Measurements from ENCODE around the gene UNC80. TPM values are rescaled to one million over a fixed set of nuclear protein-coding genes. Genes with fewer than 3 reads are reported as not detected.

The UNC80 gene
- total RNA-seq, 4 donors from 2014 or later: not detected

- no peaks in the 10 kb centered on the region for H3K27me3 ChIP-seq
- TF ChIP-seq POLR2A (IDR thresholded peaks at IDR 0.05) (no peak), CTCF (IDR thresholded peaks at IDR 0.05) (no peak)
- no peak for DNase-seq
Observed at GRCh38 chr2:209929369-209929768, 157.7 kb downstream of the UNC80 start.

GRCh38 chr2:209933499-209934483 lies 162.2 kb downstream of the UNC80 start:
- Histone ChIP-seq H3K27ac (no peak overlapping the region), H3K27me3 (no peaks in the 10 kb centered on the region), H3K9me3 (no peaks in the 10 kb centered on the region), H3K4me3 (no peak overlapping the region), H3K36me3 (no peaks in the 10 kb centered on the region), H3K4me1 (no peaks in the 10 kb centered on the region)
- no peak for TF ChIP-seq POLR2A (IDR thresholded peaks at IDR 0.05)
- DNase-seq: no peak

More at GRCh38 chr2:209929369-209929768, 157.7 kb downstream of the UNC80 start:
- Histone ChIP-seq H3K4me3 (no peak overlapping the region), H3K27ac (no peak overlapping the region), H3K4me1 (no peaks in the 10 kb centered on the region), H3K9me3 (no peaks in the 10 kb centered on the region), H3K36me3 (no peaks in the 10 kb centered on the region)

DNA sequence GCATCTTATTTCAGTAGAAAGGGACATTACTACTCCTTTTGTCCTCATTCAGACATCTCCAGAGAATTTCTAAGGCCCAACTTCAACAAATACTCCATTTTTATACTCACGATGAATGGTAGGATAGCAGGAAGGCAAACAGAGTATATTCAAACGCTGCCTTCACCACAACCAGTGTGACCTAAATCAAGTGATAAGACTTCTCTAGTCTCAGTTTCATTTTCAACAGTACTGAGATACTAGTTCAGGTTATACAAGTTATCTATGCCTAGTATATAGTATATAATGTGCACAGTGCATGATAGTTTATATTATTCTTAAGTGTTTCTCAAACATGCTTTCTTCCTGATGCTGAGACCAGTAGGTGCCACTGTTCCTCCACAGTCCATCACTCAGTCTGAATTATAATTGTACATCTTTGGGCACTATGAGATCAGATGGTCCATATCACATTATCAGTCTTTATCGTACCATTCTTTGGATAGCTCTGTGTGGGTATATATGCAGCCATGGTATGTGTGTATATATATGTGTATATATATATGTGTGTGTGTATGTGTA lies 164.6 kb downstream of the UNC80 start:
- Histone ChIP-seq H3K4me3 (no peak overlapping the region), H3K27ac (no peak overlapping the region), H3K27me3 (no peaks in the 10 kb centered on the region), H3K4me1 (peaks cover 0 to 2% (median 0%) of the 10 kb centered on the region in 4 donors), H3K36me3 (no peaks in the 10 kb centered on the region), H3K9me3 (no peaks in the 10 kb centered on the region)
- no peak for DNase-seq
- TF ChIP-seq POLR2A (IDR thresholded peaks at IDR 0.05) (no peak), CTCF (IDR thresholded peaks at IDR 0.05) (no peak)

DNA sequence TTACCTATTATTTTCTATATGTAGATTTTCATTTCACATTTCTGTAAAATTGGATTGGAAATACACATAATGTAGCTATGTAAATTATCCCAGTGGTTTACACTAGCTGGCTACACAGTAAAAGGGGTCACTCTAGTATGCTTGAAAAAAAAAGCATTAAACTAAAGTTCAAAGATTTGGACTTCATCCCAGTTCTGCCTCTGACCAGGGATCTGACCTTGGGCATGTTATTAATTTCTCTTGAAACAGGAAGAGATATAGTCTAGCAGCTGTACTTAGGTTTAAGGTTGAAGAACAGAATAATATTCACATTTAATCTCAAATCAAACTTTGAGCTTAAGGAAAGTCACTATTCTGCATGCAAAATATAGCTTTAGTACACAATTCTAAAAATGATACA lies 166.3 kb downstream of the UNC80 start:
- no peak for DNase-seq
- Histone ChIP-seq H3K27me3 (no peaks in the 10 kb centered on the region), H3K9me3 (no peaks in the 10 kb centered on the region), H3K4me3 (no peak overlapping the region), H3K36me3 (no peaks in the 10 kb centered on the region), H3K4me1 (peaks cover 0 to 4% (median 0%) of the 10 kb centered on the region in 4 donors), H3K27ac (no peak overlapping the region)
- no peak for TF ChIP-seq CTCF (IDR thresholded peaks at IDR 0.05)
- no peak for TF ChIP-seq POLR2A (IDR thresholded peaks at IDR 0.05)

DNA sequence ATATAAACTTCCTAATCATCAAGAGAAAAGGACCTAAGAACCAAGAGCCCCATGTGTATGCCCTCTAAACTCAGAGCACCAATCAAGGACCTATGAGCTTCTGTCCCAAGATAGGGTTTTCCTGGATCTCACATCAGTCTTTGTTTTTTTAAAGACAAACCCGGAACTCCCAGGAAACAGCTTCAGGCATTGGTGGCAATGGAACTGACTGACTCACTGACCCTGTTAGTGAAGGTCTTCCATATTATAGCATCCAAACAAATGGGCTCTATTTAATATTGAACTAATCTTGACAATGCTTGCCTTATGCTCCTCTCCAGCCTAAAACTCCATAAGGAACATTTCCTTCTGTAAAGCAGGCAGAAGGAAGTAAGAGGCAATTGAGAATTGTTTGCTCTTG lies 167.3 kb downstream of the UNC80 start:
- no peak for DNase-seq
- no peaks in the 10 kb centered on the region for H3K9me3 ChIP-seq
- H3K36me3 ChIP-seq: no peaks in the 10 kb centered on the region
- H3K27me3 ChIP-seq: no peaks in the 10 kb centered on the region
- H3K4me3 ChIP-seq: no peak overlapping the region
- TF ChIP-seq POLR2A (IDR thresholded peaks at IDR 0.05) (no peak), CTCF (IDR thresholded peaks at IDR 0.05) (no peak)
- peaks cover 0 to 4% (median 0%) of the 10 kb centered on the region in 4 donors for H3K4me1 ChIP-seq
- no peak overlapping the region for H3K27ac ChIP-seq

GRCh38 chr2:209940936-209941335 lies 169.3 kb downstream of the UNC80 start:
- TF ChIP-seq POLR2A (IDR thresholded peaks at IDR 0.05) (no peak), CTCF (IDR thresholded peaks at IDR 0.05) (no peak)
- H3K36me3 ChIP-seq: no peaks in the 10 kb centered on the region
- DNase-seq: no peak
- no peaks in the 10 kb centered on the region for H3K9me3 ChIP-seq
- H3K4me1 ChIP-seq: peaks cover 0 to 4% (median 0%) of the 10 kb centered on the region in 4 donors
- H3K4me3 ChIP-seq: no peak overlapping the region
- H3K27ac ChIP-seq: no peak overlapping the region
- no peaks in the 10 kb centered on the region for H3K27me3 ChIP-seq

Data from Peyer's patch (tissue), 4 donors.